Esophagus muscularis mucosa (tissue), 3 donors: ENCODE results near the gene RCBTB2.

ENCODE experiments used
- CTCF ChIP-seq, 3 experiments: fragments of 200-600 bp in 2 of 3; fragments of 450-650 bp in 1 of 3; sonication (generic) in 2 of 3; IDR thresholded peaks; one replicate each; pipeline ENCODE4 v1.5.1; 2017 to 2019; ENCODE audit warnings: antibody characterized with exemption in 3 of 3, mild to moderate bottlenecking in 2 of 3, moderate library complexity in 1 of 3
- POLR2A ChIP-seq: fragments of 450-650 bp; IDR thresholded peaks from one replicate; pipeline ENCODE4 v1.6.1; 2017; ENCODE audit warnings: antibody characterized with exemption, moderate library complexity, mild to moderate bottlenecking, low read depth
- POLR2AphosphoS5 ChIP-seq, 2 donors: sonication (generic); formaldehyde crosslinking; IDR thresholded peaks; one replicate each; pipeline ENCODE4 v1.6.1; 2017; ENCODE audit warnings: antibody characterized with exemption in 2 of 2

GRCh38 chr13:48446464-48446863 lies 86.4 kb downstream of the RCBTB2 start:
- TF ChIP-seq CTCF (IDR thresholded peaks at IDR 0.05) (no peak), POLR2A (no peak), POLR2AphosphoS5 (IDR thresholded peaks at IDR 0.05) (peak in 1 of 2 donors; percentile 7)
